AG09319 (cell line): ENCODE results near the gene MGP.

Source experiments
- DNase-seq: peaks from one replicate; pipeline ENCODE4 v3.0.0-alpha.2; 2010; ENCODE audit warnings: low read depth; ENCODE audit errors: extremely low read depth
- TF ChIP-seq, protein P1 (sequence below): IDR thresholded peaks from 2 replicates; pipeline ENCODE4 v1.5.1; 2011; ENCODE audit warnings: low read depth, mild to moderate bottlenecking, inconsistent platforms, low read length, moderate library complexity

MGP gene

DNA sequence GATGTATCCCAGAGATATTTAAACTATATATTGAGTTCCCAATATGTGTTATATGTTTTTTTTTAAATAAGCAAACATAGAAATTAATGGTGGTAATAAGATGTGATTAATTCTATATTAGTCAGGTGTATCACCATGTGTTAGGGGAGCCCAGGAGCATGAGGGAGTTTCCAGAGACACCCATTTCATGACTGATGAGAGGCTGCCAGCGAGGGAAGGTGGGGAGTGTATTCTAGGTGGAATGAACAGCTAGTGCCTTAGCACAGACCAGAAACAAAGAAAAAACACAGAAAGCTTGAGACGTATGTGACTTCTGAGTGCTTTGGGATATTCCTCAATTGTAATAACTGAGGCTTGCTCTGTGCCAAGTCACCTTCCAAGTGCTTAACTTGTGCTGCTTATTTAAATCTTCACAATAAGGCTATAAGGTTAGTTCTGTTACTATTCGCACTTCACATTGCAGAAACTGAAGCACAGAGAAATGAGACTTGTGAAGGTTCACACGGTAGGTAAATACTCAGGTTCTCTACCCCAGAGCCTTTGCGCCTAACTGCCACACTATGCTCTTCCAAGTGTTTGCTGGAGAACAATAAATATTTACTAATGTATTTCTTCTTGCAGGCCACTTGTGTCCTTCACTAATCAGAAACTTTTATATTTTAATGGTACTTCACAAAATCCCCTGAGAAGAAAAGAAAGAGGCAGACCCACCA is 17.9 kb upstream of the MGP start:
- no peak for DNase-seq
- TF ChIP-seq, protein P1, sequence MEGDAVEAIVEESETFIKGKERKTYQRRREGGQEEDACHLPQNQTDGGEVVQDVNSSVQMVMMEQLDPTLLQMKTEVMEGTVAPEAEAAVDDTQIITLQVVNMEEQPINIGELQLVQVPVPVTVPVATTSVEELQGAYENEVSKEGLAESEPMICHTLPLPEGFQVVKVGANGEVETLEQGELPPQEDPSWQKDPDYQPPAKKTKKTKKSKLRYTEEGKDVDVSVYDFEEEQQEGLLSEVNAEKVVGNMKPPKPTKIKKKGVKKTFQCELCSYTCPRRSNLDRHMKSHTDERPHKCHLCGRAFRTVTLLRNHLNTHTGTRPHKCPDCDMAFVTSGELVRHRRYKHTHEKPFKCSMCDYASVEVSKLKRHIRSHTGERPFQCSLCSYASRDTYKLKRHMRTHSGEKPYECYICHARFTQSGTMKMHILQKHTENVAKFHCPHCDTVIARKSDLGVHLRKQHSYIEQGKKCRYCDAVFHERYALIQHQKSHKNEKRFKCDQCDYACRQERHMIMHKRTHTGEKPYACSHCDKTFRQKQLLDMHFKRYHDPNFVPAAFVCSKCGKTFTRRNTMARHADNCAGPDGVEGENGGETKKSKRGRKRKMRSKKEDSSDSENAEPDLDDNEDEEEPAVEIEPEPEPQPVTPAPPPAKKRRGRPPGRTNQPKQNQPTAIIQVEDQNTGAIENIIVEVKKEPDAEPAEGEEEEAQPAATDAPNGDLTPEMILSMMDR: no peak

- DNase-seq: no peak
- TF ChIP-seq, protein P1: no peak
Measured at GRCh38 chr12:14902465-14902864, 16.8 kb upstream of the MGP start.

GRCh38 chr12:14901228-14901562 is 15.5 kb upstream of the MGP start:
- TF ChIP-seq, protein P1: no peak
- no peak for DNase-seq

- TF ChIP-seq, protein P1: no peak
- DNase-seq: no peak
Measured at GRCh38 chr12:14900521-14901227, 15.0 kb upstream of the MGP start.

GRCh38 chr12:14896521-14897169 is 11.0 kb upstream of the MGP start:
- DNase-seq: peak; percentile 35
- TF ChIP-seq, protein P1: no peak

DNA sequence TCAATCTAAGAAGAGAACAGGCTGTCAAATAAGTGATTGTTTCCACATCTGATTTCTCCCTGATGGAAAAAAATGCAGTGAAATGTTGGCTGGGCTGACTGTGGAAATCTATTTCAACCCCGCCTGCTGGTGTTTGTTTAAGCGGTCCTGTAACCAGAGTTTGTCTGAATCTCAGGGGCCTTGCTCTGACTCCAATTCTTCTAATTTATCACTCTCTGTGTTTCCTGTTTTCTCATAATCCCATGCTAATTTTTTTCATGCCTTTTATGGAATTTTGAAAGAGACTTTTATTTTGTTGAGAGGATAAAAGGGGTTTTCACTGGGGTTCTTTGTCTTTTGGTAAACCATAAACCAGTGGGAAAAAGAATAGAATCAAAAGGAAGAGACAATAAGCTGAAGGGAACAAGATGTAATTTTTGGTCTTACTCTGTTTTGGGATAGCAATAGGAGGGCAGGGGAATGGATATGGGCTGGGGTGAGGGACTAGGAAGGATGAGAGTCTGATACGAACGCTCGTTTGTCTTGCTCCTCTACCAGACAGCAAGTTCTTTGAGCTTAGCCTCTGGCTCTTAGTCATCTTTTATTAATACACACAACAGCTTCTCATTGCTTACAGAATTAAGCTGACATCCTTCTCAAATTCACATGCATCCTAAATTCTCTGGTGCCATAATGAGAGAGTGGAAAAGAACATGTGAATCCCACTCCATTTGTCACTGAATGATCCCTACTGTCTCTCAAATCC is 8.0 kb upstream of the MGP start:
- DNase-seq: no peak
- TF ChIP-seq, protein P1: no peak
